ENCODE measurements around the gene HSPB6.

DNA sequence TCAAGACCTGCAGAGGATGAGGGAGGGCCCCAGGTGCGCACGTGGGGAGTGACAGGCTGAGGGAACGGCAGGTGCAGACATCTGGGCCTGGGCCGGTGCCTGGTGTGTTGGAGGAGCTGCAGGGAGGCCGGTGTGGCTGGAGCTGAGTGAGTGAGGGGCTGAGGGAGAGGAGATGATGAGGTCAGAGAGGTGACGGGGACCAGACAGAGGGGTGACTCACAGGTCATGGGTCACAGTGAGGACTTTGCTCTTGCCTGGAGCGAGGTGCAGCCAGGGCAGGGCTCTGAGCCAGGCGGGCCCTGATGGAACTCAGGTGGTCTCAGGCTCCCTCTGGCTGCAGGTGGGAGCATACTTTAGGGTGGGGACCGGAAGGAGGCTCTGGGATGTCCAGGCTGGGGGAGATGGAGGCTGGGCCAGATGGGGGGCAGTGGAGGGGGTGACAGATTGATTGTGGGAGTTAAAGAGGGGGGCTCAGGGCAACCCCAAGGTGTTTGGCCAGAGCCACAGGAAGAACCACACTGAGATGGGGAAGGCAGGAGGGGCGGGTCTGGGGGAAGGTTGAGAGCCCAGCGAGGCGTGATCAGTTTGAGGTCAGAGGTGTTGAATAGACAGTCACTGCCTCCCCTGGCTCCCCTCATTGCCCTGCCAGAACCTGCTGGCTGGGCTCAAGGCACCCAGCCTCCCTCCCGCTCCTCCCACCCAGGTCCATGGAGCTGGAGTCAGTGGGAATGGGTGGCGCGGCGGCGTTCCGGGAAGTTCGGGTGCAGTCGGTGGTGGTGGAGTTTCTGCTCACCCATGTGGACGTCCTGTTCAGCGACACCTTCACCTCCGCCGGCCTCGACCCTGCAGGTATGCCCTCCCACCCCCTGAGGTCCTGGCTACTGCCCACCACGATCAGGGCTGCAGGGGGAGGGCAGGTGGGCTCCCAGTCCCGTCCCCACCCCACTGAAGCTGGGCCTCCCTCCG, 26.9 kb upstream of the HSPB6 start:
- TF ChIP-seq ZNF274 (IDR thresholded peaks at IDR 0.05; ENCODE audit: low read depth, low read length) (no peak), YY1 (IDR thresholded peaks at IDR 0.05; ENCODE audit: insufficient read depth, insufficient read length) (no peak)
